ENCODE measurements around the gene KCTD11. TPM values are rescaled to one million over a fixed set of nuclear protein-coding genes. Genes with fewer than 3 reads are reported as not detected.
A peak's percentile ranks its signal among the peaks of the same experiment; 100 is the strongest.
"Not testable (repeated sequence)": the region's sequence is repeated elsewhere in the genome, so short reads cannot be mapped to it uniquely, and the experiment has no call there.

Gene KCTD11
- total RNA-seq, 1 donor from 2014 or later: 3.2 TPM

DNA sequence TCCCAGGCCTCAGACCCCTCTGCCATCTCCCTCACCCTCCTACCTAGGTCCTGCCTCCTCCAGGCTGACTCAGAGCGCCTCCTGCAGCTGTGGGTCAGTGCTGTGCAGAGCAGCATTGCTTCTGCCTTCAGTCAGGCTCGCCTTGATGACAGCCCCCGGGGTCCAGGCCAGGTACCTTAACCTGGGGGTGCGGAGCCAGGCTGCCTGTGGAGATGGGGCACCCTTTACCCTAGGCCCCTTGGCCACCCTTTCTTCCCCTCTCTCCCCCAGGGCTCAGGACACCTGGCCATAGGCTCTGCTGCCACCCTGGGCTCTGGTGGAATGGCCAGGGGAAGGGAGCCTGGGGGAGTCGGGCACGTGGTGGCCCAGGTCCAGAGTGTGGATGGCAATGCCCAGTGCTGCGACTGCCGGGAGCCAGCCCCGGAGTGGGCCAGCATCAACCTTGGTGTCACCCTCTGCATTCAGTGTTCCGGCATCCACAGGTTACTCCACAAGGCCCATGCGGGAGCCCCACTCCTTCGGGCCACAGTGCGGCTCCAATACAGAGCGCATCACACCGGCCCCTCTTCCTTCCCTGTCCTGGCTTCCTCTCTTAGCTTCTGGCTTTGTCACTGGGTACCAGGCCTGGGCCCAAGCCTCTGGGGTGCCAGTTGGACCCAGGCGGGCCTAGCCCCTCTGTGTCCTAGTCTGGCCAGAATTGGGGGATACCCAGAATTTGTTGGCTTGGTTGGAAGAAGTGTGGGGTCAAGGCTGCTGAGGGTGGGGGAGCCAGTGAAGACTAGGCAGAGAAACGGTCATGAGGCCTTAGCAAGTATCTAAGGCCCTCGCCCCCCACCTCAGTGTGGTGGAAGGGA lies 5.0 kb upstream of the KCTD11 start:
- no peak for DNase-seq

DNA sequence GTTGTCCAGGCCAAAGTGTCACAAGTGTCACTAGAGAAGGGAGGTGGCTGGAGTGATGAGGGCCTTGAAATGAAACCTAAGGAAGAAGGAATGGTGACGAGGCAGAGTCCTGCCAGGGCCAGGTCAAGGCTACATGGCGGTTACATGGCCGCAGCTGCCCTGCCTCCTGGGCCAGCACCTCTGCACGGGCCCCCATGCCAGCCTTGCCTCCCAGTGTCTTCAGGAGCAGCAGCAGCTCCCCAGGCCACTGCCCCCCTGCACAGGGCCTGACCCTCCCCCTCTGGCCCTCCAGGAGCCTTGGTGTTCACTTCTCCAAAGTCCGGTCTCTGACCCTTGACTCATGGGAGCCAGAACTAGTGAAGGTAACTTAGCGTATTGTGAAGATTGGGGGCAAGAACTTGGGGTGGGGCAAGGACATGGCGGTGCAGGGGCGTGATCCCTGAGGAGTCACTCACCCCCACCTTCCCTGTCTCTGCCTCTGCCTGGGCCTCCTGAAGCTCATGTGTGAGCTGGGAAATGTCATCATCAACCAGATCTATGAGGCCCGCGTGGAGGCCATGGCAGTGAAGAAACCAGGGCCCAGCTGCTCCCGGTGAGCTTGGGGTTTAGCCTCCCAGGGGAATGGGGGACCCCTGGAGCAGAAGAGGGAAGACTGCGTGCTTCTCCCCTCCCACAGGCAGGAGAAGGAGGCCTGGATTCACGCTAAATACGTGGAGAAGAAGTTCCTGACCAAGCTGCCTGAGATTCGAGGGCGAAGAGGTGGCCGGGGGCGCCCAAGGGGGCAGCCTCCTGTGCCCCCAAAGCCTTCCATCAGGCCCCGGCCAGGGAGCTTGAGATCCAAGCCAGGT lies 4.1 kb upstream of the KCTD11 start:
- no peak for DNase-seq

DNA sequence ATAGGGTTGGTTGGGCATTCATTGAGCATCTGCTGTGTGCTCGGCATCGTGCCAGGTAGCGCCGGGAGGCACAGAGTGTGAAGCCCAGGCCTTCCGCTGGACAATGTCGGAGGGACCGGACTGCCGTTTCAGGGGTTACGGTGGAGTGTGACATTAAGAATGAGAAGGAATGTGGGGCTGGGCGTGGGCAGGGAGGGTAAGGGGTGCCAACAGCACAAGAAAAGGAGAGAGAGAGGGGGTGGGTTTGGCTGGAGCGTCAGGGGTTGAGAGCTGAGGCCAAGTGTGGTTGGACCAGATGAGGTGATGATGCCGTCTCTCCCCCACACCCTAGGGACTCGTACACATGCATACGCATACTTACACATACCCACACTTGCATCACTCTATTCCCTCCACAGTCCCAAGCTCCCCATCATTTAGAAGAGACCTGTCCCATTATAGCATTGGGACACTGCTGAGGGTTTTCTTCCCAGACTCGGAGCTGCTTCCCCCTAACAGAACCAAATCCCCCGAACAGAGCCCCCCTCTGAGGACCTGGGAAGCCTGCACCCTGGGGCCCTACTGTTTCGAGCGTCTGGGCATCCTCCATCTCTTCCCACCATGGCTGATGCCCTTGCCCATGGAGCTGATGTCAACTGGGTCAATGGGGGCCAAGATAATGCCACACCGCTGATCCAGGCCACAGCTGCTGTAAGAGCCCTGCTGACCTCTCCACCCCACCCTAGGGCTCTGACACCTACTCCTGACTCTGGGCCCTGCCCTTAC lies 3.3 kb upstream of the KCTD11 start:
- no peak for DNase-seq

DNA sequence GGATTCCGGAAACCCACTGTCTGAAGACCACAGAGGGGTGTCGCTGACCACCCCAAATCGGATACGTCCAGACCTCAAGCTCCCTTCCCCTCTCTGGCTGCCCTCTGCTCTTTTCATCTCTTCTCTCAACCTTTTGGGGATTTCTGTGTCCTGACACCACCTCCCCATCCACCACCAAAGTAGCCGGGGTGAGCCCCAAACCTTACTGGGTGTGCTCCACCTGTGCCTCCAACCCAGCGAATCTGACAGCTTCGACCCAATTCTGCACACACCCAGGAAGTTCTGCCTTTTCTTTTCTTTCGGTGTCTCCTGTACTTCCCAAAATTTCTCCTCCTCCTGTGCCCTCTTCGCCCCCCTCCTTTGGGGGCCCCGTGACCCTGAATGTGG lies 534 bp downstream of the KCTD11 start:
- no peak for DNase-seq

DNA sequence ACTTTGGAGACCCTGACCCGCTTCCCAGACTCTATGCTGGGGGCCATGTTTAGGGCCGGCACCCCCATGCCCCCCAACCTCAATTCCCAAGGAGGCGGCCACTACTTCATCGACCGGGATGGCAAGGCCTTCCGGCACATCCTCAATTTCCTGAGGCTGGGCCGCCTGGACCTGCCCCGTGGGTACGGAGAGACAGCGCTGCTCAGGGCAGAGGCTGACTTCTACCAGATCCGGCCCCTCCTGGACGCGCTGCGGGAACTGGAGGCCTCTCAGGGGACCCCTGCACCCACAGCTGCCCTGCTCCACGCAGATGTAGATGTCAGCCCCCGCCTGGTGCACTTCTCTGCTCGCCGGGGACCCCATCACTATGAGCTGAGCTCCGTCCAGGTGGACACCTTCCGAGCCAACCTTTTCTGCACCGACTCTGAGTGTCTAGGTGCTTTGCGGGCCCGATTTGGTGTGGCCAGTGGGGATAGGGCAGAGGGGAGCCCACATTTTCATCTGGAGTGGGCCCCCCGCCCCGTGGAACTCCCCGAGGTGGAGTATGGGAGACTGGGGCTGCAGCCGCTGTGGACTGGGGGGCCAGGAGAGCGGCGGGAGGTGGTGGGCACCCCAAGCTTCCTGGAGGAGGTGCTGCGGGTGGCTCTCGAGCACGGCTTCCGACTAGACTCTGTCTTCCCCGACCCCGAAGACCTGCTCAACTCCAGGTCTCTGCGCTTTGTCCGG lies 1.1 kb downstream of the KCTD11 start:
- DNase-seq: no peak

DNA sequence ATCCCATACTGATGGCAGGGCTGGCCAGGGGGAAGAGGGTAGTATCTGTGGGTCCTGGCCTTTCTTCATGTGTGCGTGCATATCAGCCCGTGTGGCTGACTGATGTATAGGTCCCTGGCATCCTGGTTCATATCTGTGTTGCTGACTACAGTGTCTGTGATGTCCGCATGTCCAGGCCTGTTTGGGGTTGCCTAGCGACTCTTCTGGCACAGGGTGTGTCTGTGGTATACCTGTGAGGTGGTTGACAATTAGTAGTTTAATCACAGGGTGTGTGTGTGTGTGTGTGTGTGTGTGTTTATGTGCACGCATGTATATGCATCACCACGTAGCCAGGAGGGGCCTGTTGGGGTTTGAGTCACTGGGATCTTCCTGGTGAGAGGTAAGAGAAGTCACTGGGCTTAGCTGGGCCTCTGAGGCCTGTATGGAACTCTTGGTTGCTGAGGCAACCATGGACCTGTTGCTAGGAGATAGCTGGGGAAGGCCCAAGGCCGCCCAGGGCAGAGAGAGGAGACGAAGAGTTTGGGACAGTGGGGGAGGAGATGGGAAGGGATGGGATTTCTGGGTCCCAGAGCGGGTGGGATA lies 2.4 kb downstream of the KCTD11 start:
- DNase-seq: no peak

DNA sequence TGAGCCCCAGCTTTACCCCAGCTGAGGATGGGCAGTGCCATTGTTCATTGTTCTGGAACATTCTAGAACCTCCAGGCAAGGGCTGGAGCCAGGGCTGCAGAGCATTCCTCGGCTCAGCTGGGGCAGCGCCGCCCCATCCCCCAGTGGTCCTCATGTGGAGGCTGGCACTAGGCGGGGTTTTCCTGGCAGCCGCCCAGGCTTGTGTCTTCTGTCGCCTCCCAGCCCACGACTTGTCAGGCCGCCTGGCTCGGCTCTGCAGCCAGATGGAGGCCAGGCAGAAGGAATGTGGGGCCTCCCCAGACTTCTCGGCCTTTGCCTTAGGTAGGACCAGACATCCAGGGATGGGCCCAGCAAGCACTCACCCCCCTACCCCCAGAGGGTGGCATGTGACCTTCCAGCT lies 3.1 kb downstream of the KCTD11 start, which contains the start of gene TMEM95:
Gene TMEM95, plus strand, starts transcription at position 104 of the 400 bp plus-strand sequence. Its CDS starts 49 bp downstream, at position 153.
- DNase-seq: no peak

DNA sequence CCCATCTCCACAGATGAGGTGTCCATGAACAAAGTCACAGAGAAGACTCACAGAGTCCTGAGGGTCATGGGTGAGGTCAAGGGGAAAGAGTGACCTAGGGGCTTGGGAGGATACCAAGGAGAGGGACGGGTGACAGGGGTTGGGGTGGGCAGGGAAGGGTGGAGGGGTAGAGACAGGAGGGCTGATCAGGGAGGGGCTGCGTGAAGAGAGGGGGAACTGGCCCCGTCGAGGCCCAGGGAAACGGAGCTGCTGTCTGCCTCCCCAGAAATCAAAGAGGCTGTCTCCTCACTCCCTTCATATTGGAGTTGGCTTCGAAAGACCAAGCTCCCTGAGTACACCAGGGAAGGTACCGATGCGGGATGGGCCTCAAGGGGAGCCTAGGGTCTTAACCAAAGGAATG lies 3.6 kb downstream of the KCTD11 start:
- DNase-seq: no peak

DNA sequence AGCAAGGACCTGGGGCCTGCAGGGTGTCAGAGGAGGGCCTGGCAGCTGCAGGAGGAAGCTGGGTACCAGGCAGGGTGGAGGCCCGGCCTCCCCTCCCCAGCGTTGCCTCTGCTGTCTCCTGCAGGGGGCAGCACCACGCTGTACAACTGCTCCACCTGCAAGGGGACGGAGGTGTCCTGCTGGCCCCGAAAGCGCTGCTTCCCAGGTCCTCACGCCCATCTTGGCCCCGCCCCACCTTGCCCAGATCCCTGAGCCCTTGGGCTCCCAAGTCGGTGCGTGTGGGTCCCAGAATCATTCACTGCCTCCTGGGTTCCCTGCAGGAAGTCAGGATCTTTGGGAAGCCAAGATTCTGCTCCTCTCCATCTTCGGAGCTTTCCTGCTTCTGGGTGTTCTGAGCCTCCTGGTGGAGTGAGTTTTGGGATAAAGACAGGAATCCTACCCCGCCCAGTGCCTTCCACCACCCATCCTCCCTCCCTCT lies 4.1 kb downstream of the KCTD11 start:
- DNase-seq: peak; percentile 86

DNA sequence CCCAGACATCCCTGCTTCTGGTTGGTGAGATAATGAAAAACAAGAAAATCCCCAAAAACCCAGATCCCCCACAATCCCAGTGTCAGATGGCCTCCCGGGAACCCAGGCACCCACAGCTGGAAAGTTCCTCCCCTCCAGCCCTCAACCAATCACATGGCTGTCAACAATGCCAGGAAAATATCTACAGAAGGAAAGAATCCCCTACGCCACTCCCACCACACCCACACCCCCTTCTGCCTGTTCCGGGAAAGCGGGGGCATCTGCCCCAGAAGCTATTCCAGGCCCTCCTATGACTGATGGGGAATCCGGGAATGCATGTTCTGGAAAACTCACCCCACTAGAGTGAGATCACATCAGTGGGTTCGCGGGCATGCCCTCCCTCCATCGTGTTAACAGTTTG lies 4.8 kb downstream of the KCTD11 start:
- no peak for DNase-seq

DNA sequence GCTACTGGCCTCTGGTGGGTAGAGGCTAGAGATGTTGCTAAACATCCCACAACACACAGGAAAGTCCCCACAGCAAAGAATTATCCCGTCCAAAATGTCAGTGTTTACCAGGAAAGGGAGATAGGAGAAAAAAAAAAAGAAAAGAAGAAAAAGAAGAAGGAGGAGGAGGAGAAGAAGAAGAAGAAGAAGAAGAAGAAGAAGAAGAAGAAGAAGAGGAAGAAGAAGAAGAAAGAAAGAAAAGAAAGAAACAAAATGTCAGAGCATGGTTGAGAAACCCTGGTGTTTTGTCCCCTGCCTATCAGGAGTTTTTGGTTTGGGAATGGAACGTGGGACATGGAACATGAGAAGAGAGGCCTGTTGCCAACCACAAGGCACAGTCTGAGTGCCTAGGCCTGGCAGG lies 5.4 kb downstream of the KCTD11 start:
- DNase-seq: no peak

DNA sequence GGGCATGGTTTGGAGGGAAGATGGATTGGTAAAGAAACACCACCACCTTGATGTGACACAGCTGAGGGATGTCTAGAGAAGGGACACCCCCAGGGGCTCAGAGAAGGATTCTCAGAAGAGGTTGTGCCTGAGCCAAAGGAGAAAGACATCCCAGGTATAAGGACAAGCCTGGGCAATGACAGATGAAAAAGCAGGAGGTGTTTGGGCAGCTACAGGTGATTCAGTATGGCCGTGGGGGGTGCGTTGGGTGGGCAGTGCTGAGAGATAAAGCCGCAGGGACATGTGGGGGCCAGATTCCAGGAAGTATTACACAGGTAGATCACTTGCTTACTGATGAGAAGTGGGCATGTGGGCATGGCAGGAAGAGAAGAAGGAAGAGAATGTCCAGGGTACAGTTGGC lies 9.9 kb downstream of the KCTD11 start:
- DNase-seq: no peak

DNA sequence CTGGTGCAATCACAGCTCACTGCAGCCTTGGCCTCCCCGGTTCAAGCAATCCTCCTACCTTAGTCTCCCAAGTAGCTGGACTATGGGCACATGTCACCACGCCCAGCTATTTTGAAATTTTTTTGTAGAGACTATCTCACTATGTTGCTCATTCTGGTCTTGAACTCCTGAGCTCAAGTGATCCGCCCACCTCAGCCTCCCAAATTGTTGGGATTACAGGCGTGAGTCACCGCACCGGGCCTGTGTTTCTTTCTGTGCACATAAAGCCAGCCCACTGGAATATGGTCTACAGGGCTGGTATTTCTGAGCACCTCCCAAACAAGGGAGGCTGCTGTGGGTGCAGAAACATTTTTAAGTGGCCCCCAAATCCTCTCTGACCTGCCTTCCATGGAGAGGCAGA lies 11.3 kb downstream of the KCTD11 start:
- DNase-seq: no peak

DNA sequence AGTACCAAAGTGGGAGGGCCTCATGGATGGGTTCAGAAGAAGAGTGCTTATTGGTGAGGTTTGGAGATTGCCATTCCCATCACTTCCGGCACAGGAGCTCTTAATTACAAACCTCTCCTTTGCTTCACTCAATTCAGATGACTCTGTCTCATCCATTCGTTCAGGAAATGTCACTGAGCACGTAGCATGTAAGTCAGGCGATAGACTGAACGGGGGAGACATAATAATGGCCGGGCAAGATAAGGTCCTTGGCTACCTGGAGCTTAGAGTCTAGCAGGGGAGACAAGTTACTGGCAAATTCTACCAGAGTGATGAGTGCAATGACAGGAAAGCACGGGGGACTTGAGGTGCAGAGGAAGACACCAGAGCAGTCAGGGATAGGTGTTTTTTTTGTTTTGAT lies 14.0 kb downstream of the KCTD11 start:
- DNase-seq: not testable (repeated sequence)

DNA sequence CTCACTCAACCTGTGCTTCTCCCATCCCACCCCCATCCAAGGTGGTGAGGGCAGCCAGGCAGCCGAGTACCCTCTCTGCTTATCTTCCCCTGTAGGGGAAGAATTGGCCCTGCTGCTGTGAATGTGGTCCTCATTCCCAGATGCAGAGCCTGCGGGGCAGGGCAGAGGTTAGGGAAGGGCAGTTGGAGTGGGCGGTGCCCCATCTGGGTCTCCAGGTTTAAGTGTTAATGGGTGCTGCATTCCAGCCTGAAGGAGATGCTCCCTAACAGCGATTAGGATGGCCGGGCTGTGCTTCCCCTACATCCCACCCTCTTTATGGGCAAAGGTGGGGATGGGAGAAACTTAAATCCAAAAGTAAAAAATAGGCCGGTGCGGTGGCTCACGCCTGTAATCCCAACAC lies 15.1 kb downstream of the KCTD11 start:
- DNase-seq: no peak

DNA sequence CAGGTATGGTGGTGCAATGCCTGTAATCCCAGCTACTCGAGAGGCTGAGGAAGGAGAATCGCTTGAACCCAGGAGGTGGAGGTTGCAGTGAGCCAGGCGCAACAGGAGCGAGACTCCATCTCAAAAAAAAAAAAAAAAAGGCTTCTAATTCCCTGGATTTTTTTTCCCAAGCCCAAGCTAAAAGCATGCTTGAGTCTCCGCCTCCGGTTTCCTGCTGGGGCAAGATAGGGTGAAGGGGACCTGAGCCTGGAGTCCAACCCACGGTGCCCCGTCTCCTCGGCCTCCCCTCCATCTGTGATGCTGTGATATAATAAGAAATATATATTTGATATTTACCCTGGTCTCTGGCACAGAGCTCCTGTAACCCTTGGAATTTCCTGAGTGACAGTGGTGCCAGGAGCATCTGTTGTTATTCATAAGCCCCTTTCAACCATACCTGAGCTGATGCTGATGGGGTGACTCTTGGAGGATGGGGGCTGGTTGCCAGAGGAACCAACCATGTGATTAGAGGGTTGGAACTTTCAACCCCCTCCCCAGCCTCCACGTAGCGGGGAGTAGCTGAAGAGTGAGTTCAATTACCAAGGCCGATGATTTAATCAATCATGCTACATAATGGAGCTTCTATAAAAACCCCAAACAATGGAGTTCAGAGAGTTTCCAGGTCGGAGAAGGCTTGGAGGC lies 16.1 kb downstream of the KCTD11 start:
- DNase-seq: no peak

DNA sequence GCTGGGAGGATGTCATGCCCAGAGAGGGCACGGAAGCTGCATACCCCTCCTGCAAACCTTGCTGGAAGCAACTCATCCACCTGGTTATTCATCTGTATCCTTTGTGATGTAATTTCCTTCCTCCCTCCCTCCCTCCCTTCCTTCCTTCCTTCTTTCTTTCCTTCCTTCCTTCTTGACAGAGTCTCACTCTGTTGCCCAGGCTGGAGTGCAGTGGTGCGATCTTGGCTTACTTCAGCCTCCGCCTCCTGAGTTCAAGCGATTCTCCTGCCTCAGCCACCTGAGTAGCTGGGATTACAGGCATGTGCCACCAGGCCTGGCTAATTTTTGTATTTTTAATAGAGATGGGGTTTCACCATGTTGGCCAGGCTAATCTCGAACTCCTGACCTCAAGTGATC lies 16.6 kb downstream of the KCTD11 start:
- not testable (repeated sequence) for DNase-seq

DNA sequence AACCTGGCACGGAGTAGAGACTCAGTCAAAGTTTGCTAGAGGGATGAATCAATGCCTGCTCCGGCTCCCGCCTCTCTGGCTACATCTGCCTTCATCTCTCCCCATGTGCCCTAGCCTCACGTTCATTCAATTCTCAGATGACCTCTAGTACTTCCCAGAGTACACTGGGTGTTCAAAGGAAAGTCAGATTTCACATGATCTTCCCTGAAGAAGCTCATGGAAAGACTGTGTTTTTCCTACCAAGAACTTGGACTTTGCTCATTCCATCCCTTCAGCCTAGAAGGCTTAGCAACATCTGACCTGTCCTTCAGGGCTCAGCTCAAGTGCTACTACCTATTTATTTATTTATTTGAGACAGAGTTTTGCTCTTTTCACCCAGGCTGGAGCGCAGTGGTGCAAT lies 17.9 kb downstream of the KCTD11 start:
- DNase-seq: no peak

DNA sequence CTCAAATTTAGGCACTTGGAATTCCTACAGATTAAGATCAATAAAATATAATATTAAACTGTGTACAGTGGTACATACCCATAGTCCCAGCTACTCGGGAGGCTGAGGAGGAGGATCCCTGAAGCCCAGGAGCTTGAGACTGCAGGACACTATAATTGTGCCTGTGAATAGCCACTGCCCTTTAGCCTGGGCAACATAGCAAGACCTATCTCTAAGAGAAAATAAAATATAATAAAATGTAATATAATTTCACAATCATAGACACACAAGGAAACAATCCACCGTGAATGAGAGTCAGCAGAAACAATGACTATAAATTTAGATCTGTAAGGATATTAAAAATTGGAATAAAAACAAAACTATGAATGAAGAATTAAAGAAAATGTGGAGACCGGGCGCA lies 18.9 kb downstream of the KCTD11 start:
- no peak for DNase-seq

DNA sequence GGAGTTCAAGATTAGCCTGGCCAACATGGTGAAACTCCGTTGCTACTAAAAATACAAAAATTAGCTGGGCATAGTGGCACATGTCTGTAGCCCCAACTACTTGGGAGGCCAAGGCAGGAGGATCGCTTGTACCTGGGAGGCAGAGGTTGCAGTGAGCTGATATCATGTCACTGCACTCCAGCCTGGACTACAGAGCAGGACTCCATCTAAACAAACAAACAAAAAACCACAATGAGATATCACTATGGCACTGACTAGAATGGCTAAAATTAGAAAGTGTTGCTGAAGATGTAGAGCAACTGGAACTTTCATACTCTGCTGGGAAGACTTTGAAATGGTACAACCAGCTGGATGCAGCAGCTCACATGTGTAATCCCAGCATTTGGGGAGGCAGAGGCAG lies 22.4 kb downstream of the KCTD11 start:
- DNase-seq: no peak

DNA sequence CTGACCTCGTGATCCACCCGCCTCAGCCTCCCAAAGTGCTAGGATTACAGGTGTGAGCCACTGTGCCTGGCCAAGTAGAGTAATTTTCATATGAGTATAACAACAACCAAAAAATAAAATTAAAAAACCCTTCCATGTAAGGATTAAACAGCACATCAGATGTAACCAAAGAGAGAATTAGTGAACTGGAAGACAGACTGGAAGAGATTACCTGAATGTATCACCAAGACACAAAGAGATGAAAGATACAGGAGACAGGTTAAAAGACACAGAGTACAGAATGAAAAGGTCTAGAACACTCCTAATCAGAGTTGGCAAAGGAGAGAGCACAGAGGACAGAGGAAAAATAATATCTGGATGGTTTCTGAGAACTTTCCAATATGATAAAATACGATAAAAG lies 27.2 kb downstream of the KCTD11 start:
- no peak for DNase-seq
